Erythroblast (primary cell): ENCODE measurements around the gene UBE3B.

Experiments used
- GATA1 ChIP-seq: IDR thresholded peaks from 2 replicates; pipeline ENCODE4 v1.6.1; 2011; ENCODE audit warnings: low read depth, mild to moderate bottlenecking, control low read depth, low read length, moderate library complexity
- POLR2A ChIP-seq: IDR thresholded peaks from 2 replicates; pipeline ENCODE4 v1.6.1; 2011; ENCODE audit warnings: mild to moderate bottlenecking, low read length

- TF ChIP-seq POLR2A (no peak), GATA1 (no peak)
These were observed 47.2 kb upstream of the UBE3B start for GRCh38 chr12:109430244-109430643.
